CD14-positive monocyte (primary cell): ENCODE data around the gene TACC2. TPM values are rescaled to one million over a fixed set of nuclear protein-coding genes. Genes with fewer than 3 reads are reported as not detected.
"Not testable (repeated sequence)": the region's sequence is repeated elsewhere in the genome, so short reads cannot be mapped to it uniquely, and the experiment has no call there.

Experiments
- DNase-seq, 3 donors: peaks; one replicate each; pipeline ENCODE4 v3.0.0-alpha.2; 2011 to 2022
- H2AFZ ChIP-seq: 2 replicates; pipeline ENCODE4 v1.6.0; 2012; ENCODE audit warnings: mild to moderate bottlenecking, low read depth, low read length, inconsistent platforms; ENCODE audit not compliant: insufficient read depth, poor library complexity, severe bottlenecking
- H3K27ac ChIP-seq, 2 donors: 1 replicate in 1 of 2; 2 replicates in 1 of 2; pipeline ENCODE4 v1.5.1; 2012 to 2013; ENCODE audit warnings: low read length in 2 of 2, control low read depth in 1 of 2, inconsistent platforms in 1 of 2, low read depth in 1 of 2, mild to moderate bottlenecking in 1 of 2
- H3K27me3 ChIP-seq, 2 donors: one replicate each; pipeline versions ENCODE4 v1.6.0 to v1.6.1; 2011 to 2013; ENCODE audit warnings: low read length in 2 of 2; ENCODE audit not compliant: control insufficient read depth in 2 of 2, insufficient read depth in 2 of 2
- H3K36me3 ChIP-seq, 2 donors: replicated peaks in 1 of 2; 1 replicate in 1 of 2; 2 replicates in 1 of 2; pipeline versions ENCODE4 v1.5.1 to v1.6.1; 2012 to 2013; ENCODE audit warnings: low read length in 2 of 2, control low read depth in 1 of 2, inconsistent platforms in 1 of 2, mild to moderate bottlenecking in 1 of 2; ENCODE audit not compliant: insufficient read depth in 2 of 2, control insufficient read depth in 1 of 2
- H3K4me1 ChIP-seq, 2 donors: 1 replicate in 1 of 2; 2 replicates in 1 of 2; pipeline versions ENCODE4 v1.5.1 to v1.6.1; 2012 to 2013; ENCODE audit warnings: low read length in 2 of 2, control low read depth in 1 of 2, inconsistent platforms in 1 of 2, mild to moderate bottlenecking in 1 of 2, moderate library complexity in 1 of 2; ENCODE audit not compliant: insufficient read depth in 2 of 2, control insufficient read depth in 1 of 2
- H3K4me2 ChIP-seq: replicated peaks from 2 replicates; pipeline ENCODE3; 2012; ENCODE audit warnings: low read length, moderate library complexity, mild to moderate bottlenecking; ENCODE audit not compliant: poor library complexity, severe bottlenecking; ENCODE audit errors: extremely low read depth
- H3K4me3 ChIP-seq, 3 experiments: fragments of 200-600 bp in 1 of 3; sonication (generic) in 1 of 3; replicated peaks in 1 of 3; 1 replicate in 2 of 3; 2 replicates in 1 of 3; pipeline ENCODE4 v1.5.1; 2011 to 2013; ENCODE audit warnings: low read length in 3 of 3, mild to moderate bottlenecking in 3 of 3, control low read depth in 2 of 3, low read depth in 2 of 3, inconsistent platforms in 1 of 3, moderate library complexity in 1 of 3
- H3K79me2 ChIP-seq: 2 replicates; pipeline ENCODE4 v1.6.0; 2012; ENCODE audit warnings: mild to moderate bottlenecking, control low read depth, inconsistent platforms, low read length, moderate library complexity; ENCODE audit not compliant: insufficient read depth
- H3K9ac ChIP-seq: 2 replicates; pipeline ENCODE4 v1.6.0; 2017; ENCODE audit warnings: low read length, mild to moderate bottlenecking; ENCODE audit not compliant: insufficient read depth, poor library complexity, severe bottlenecking
- H3K9me3 ChIP-seq, 2 donors: replicated peaks in 1 of 2; 1 replicate in 1 of 2; 2 replicates in 1 of 2; pipeline versions ENCODE4 v1.5.1 to v1.6.1; 2012 to 2013; ENCODE audit warnings: low read length in 2 of 2, control low read depth in 1 of 2; ENCODE audit not compliant: control insufficient read depth in 1 of 2, insufficient read depth in 1 of 2
- H4K20me1 ChIP-seq: 2 replicates; pipeline ENCODE4 v1.6.0; 2012; ENCODE audit warnings: mild to moderate bottlenecking, low read length, control low read depth, moderate library complexity; ENCODE audit not compliant: insufficient read depth
- H3K27ac Mint-ChIP-seq, 7 donors: one replicate each; pipeline ENCODE4 v1.8.0; 2020; ENCODE audit warnings: mild to moderate bottlenecking in 7 of 7, mixed read lengths in 7 of 7, moderate library complexity in 6 of 7, inconsistent platforms in 2 of 7
- H3K27me3 Mint-ChIP-seq, 3 donors: one replicate each; pipeline ENCODE4 v1.8.0; 2021 to 2022; ENCODE audit warnings: low read depth in 3 of 3, mild to moderate bottlenecking in 3 of 3, mixed read lengths in 3 of 3, moderate library complexity in 3 of 3, inconsistent platforms in 1 of 3
- H3K36me3 Mint-ChIP-seq, 2 donors: one replicate each; pipeline ENCODE4 v1.8.0; 2020; ENCODE audit warnings: mixed read lengths in 2 of 2, inconsistent platforms in 1 of 2, mild to moderate bottlenecking in 1 of 2
- H3K4me1 Mint-ChIP-seq: one replicate; pipeline ENCODE4 v1.8.0; 2020; ENCODE audit warnings: mild to moderate bottlenecking, mixed read lengths
- H3K4me3 Mint-ChIP-seq, 2 donors: one replicate each; pipeline ENCODE4 v1.8.0; 2020; ENCODE audit warnings: mild to moderate bottlenecking in 2 of 2, mixed read lengths in 2 of 2, moderate library complexity in 1 of 2
- H3K9me3 Mint-ChIP-seq, 7 donors: one replicate each; pipeline ENCODE4 v1.8.0; 2020 to 2022; ENCODE audit warnings: mixed read lengths in 7 of 7, mild to moderate bottlenecking in 6 of 7, moderate library complexity in 6 of 7, inconsistent platforms in 2 of 7
- CTCF ChIP-seq: fragments of 200-600 bp; IDR thresholded peaks from one replicate; pipeline ENCODE4 v1.8.0; 2022; ENCODE audit warnings: antibody characterized with exemption, mild to moderate bottlenecking
- WGBS: methylation state at CpG from one replicate; pipeline ENCODE4 v1.1.5; 2013; ENCODE audit warnings: missing lambda C conversion rate; ENCODE audit not compliant: insufficient coverage; 5-methylcytosine and 5-hydroxymethylcytosine counted together
- intact Hi-C, 2 donors: fragments of 100-400 bp; cut with micrococcal nuclease; formaldehyde crosslinking; loops; one replicate each; pipeline versions ENCODE4 v1.15.0 to v1.15.1; 2023
- polyA plus RNA-seq, 3 donors: library from polyadenylated mRNA; depleted of rRNA in 1 of 3; unstranded in 2 of 3; stranded (reverse) in 1 of 3; fragments of 300-500 nt in 2 of 3; fragments of >200 nt in 1 of 3; fragmentation: Illumina TruSeq in 2 of 3; gene quantifications; 1 replicate in 2 of 3; 2 replicates in 1 of 3; pipeline ENCODE4 v1.2.3, GENCODE V29; 2012 to 2021

The TACC2 gene
- polyA plus RNA-seq, 3 donors, result 0.03 TPM; not detected in 2

GRCh38 chr10:122060250-122060649 lies 71.3 kb downstream of the TACC2 start:
- Histone ChIP-seq H3K36me3 (no peaks in the 10 kb centered on the region), H3K4me2 (no peak overlapping the region), H3K4me1 (no peaks in the 10 kb centered on the region), H3K79me2 (no peaks in the 10 kb centered on the region), H3K9ac (no peak overlapping the region), H2AFZ (no peak overlapping the region), H3K27me3 (no peaks in the 10 kb centered on the region), H4K20me1 (no peaks in the 10 kb centered on the region), H3K9me3 (no peaks in the 10 kb centered on the region), H3K27ac (no peak overlapping the region), H3K4me3 (no peak overlapping the region)
- no peak overlapping the region for H3K4me3 Mint-ChIP-seq
- no peak for TF ChIP-seq CTCF
- H3K27me3 Mint-ChIP-seq, result peaks cover 0 to 5% (median under 1%) of the 10 kb centered on the region in 3 donors
- H3K9me3 Mint-ChIP-seq, result peaks cover 0 to 14% (median 4%) of the 10 kb centered on the region in 7 donors
- intact Hi-C loops, result no loop called here
- no peaks in the 10 kb centered on the region for H3K36me3 Mint-ChIP-seq
- no peaks in the 10 kb centered on the region for H3K4me1 Mint-ChIP-seq
- no peak overlapping the region for H3K27ac Mint-ChIP-seq
- WGBS, result 100% methylated on average over 1 of the region's 2 CpGs
- no peak for DNase-seq

DNA sequence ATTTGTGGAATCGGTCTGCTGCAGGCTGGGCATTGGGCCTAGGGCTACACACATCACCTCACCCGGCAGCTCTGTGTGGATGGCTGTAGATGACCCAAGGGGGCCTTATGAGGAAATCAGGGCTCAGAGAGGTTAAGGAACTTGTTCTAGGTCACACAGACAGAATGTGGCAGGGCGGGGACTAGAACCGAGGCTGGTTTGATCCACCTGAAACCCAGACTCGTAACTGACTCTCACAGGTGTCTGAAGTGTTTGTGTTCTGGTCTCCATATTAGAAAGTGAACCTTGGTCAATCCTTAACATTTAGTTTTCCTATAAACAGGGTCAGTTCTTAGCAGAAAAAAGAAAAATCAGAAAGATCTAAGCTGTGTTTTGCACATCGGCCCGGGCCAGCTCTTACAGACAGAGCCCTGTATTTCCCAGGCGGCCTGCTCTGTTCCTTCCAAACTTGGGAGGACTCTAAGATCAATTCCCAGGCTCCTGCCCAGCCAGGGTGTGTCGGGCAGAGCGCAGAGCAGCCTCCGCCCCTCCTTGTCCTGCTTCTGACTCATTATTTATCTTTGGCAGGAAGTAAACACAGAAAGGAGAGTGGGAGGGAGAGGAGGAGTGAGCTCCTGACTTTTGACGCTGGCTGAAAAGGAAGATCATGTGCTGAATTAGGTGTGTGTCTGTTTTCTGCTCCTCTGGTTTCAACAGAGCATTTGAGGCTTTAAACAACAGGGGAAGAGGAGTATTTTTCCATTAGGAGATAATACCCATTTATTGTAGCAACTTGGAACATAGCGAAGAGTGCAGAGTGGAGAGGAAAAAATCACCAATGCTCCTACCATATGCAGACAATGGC lies 74.1 kb downstream of the TACC2 start:
- no peak overlapping the region for H2AFZ ChIP-seq
- no peak overlapping the region for H3K4me2 ChIP-seq
- WGBS, result 88% methylated on average over 6 of the region's 13 CpGs
- H3K4me3 ChIP-seq, result no peak overlapping the region
- H3K79me2 ChIP-seq, result no peaks in the 10 kb centered on the region
- Mint-ChIP-seq H3K9me3 (peaks cover 0 to 22% (median 8%) of the 10 kb centered on the region in 7 donors), H3K27me3 (peaks cover 2 to 6% (median 3%) of the 10 kb centered on the region in 3 donors), H3K27ac (no peak overlapping the region), H3K4me1 (no peaks in the 10 kb centered on the region), H3K4me3 (no peak overlapping the region), H3K36me3 (no peaks in the 10 kb centered on the region)
- no peak for DNase-seq
- no peaks in the 10 kb centered on the region for H4K20me1 ChIP-seq
- no peaks in the 10 kb centered on the region for H3K4me1 ChIP-seq
- no peaks in the 10 kb centered on the region for H3K36me3 ChIP-seq
- H3K9me3 ChIP-seq, result peaks cover 0 to 3% of the 10 kb centered on the region in 2 donors
- H3K27ac ChIP-seq, result no peak overlapping the region
- intact Hi-C loops, result no loop called here
- H3K9ac ChIP-seq, result no peak overlapping the region
- TF ChIP-seq CTCF, result no peak
- H3K27me3 ChIP-seq, result peaks cover 0 to 2% of the 10 kb centered on the region in 2 donors

DNA sequence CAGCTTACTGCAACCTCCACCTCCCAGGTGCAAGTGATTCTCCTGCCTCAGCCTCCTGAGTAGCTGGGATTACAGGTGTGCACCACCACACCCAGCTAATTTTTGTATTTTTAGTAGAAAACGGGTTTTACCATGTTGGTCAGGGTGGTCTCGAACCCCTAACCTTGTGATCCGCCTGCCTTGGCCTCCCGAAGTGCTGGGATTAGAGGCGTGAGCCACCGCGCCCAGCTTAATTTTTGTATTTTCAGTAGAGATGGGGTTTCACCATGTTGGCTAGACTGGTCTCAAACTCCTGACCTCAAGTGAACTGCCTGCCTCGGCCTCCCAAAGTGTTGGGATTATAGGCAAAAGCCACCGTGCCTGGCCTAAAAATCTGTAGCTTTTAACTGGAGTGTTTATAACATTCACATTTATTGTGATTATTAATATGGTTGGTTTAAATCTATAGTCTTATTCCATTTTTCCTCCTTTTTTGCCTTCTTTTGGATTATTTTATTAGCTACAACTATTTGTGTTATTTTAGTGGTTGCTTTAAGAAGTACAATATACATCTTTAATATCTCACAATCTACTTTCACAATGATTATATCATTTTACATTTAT lies 77.5 kb downstream of the TACC2 start:
- 100% methylated on average over 1 of the region's 9 CpGs for WGBS
- H3K4me1 ChIP-seq, H3K27me3 ChIP-seq, H3K4me1 Mint-ChIP-seq, H3K36me3 ChIP-seq, H3K9ac ChIP-seq, H3K9me3 ChIP-seq, H3K4me3 ChIP-seq, intact Hi-C loops, H3K4me3 Mint-ChIP-seq, H3K79me2 ChIP-seq, H2AFZ ChIP-seq, H3K27ac ChIP-seq, H4K20me1 ChIP-seq, DNase-seq, H3K27me3 Mint-ChIP-seq, H3K36me3 Mint-ChIP-seq, H3K4me2 ChIP-seq, H3K27ac Mint-ChIP-seq: not testable (repeated sequence)
- H3K9me3 Mint-ChIP-seq, result peaks cover 0 to 17% (median 7%) of the 10 kb centered on the region in 7 donors
